ACC112 (cell line): Measurements from ENCODE around the gene FAM89B.
"Not testable (repeated sequence)": the region's sequence is repeated elsewhere in the genome, so short reads cannot be mapped to it uniquely, and the experiment has no call there.

Experiments
- H2AFZ ChIP-seq: fragments of 200-600 bp; sonication (generic); one replicate; pipeline ENCODE4 v1.6.0; 2017; ENCODE audit warnings: antibody characterized with exemption, low read length; ENCODE audit not compliant: unreplicated experiment
- H3K27ac ChIP-seq: fragments of 200-600 bp; sonication (generic); 2 replicates; pipeline ENCODE4 v1.5.1; 2014; ENCODE audit warnings: low read depth, mild to moderate bottlenecking, antibody characterized with exemption, low read length, moderate library complexity
- H3K27me3 ChIP-seq: fragments of 200-600 bp; sonication (generic); 2 replicates; pipeline ENCODE4 v1.6.1; 2014; ENCODE audit warnings: mild to moderate bottlenecking, antibody characterized with exemption, low read length, moderate library complexity, mixed read lengths; ENCODE audit not compliant: insufficient read depth
- H3K36me3 ChIP-seq: fragments of 200-600 bp; sonication (generic); 2 replicates; pipeline ENCODE4 v1.6.1; 2016; ENCODE audit warnings: mild to moderate bottlenecking, antibody characterized with exemption, low read length, moderate library complexity, mixed read lengths; ENCODE audit not compliant: insufficient read depth
- H3K4me1 ChIP-seq: fragments of 200-600 bp; sonication (generic); one replicate; pipeline ENCODE4 v1.6.1; 2016; ENCODE audit warnings: low read length, mixed read lengths; ENCODE audit not compliant: insufficient read depth, unreplicated experiment, control insufficient read depth
- H3K4me3 ChIP-seq: fragments of 200-600 bp; sonication (generic); 2 replicates; pipeline ENCODE4 v1.5.1; 2014; ENCODE audit warnings: mild to moderate bottlenecking, low read depth, low read length
- H3K79me2 ChIP-seq: fragments of 200-600 bp; sonication (generic); one replicate; pipeline ENCODE4 v1.6.0; 2016; ENCODE audit warnings: low read length; ENCODE audit not compliant: control insufficient read depth, unreplicated experiment, insufficient read depth

Gene FAM89B

DNA sequence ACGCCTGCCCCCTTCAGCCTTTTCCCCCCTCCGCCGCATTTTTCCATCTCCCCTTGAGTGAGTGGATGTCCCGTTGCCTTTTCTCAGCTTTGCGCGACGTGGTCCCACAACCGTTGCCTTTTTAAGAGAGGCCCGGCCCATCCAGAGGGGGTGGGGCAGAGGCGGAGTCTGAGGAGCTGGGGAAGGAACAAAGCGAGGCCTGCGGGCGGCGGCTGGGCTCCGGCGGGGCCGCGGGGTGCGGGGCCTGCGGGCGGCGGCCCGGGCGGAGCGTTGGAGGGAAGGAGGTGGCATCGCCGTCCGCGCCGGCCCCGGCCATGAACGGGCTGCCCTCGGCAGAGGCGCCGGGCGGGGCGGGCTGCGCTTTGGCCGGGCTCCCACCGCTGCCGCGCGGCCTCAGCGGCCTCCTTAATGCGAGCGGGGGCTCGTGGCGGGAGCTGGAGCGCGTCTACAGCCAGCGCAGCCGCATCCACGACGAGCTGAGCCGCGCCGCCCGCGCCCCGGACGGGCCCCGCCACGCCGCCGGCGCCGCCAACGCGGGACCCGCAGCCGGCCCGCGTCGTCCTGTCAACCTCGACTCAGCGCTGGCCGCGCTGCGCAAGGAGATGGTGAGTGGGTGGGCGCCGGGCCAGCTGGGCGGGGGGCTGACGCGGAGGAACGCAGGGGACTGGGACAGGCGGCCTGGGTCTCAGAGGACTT is at the start of gene FAM89B:
Gene FAM89B, plus strand, starts transcription at position 183 of the 696 bp plus-strand sequence. Its CDS starts 132 bp downstream, at position 315.
- H3K4me3 ChIP-seq: peak within 1 kb of the TSS; percentile 92
- H3K27me3 ChIP-seq: no peaks in the 10 kb centered on the region
- H3K4me1 ChIP-seq: peaks cover 48% of the 10 kb centered on the region
- peaks cover 54% of the 10 kb centered on the region for H3K79me2 ChIP-seq
- H3K36me3 ChIP-seq: no peaks in the 10 kb centered on the region
- H3K27ac ChIP-seq: 0 out of 2 replicates have a peak within 1 kb of the TSS, but pooled peaks have one; percentile 8
- H2AFZ ChIP-seq: no peak within 1 kb of the TSS

DNA sequence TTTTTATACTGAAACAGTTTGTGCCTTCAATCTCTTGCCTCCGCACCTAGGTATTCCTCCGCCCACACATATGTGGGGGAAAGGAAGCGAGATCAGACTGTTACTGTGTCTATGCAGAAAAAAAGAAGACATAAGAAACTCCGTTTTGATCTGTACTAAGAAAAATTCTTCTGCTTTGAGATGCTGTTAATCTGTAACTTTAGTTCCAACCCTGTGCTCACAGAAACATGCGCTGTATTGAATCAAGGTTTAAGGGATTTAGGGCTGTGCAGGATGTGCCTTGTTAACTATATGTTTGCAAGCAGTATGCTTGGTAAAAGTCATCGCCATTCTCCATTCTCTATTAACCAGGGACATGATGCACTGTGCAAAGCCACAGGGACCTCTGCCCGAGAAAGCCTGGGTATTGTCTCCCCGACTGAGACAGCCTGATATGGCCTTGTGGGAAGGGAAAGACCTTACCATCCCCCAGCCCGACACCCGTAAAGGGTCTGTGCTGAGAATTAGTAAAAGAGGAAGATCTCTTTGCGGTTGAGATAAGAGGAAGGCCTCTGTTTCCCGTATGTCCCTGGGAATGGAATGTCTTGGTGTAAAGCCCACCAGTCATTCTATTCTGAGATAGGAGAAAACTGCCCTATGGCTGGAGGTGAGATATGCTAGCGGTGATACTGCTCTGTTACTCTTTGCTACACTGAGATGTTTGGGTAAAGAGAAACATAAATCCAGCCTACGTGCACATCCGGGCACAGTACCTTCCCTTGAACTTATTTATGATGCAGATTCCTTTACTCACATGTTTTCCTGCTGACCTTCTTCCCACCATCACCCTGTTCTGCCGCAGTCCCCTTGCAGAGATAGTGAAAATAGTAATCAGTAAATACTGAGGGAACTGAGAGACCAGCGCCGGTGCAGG is 49.4 kb upstream of the FAM89B start:
- not testable (repeated sequence) for H3K27ac ChIP-seq, H2AFZ ChIP-seq, H3K4me3 ChIP-seq, H3K36me3 ChIP-seq, H3K27me3 ChIP-seq
- H3K4me1 ChIP-seq: peaks cover 16% of the 10 kb centered on the region
- H3K79me2 ChIP-seq: peaks cover 28% of the 10 kb centered on the region

DNA sequence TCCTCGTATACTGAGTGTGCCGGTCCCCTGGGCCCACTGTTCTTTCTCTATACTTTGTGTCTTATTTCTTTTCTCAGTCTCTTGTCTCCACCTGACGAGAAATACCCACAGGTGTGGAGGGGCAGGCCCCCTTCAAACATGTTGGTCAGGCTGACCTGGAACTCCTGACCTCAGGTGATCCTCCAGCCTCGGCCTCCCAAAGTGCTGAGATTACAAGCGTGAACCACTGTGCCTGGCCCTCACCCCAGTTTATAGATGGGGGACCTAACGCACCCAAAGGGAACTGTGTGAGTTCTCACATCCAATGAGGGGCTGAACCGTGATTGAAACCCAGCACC is 48.7 kb upstream of the FAM89B start:
- Histone ChIP-seq H3K4me1 (peaks cover 16% of the 10 kb centered on the region), H3K79me2 (peaks cover 28% of the 10 kb centered on the region)
- H3K27ac ChIP-seq, H3K36me3 ChIP-seq, H3K27me3 ChIP-seq, H2AFZ ChIP-seq, H3K4me3 ChIP-seq: not testable (repeated sequence)

DNA sequence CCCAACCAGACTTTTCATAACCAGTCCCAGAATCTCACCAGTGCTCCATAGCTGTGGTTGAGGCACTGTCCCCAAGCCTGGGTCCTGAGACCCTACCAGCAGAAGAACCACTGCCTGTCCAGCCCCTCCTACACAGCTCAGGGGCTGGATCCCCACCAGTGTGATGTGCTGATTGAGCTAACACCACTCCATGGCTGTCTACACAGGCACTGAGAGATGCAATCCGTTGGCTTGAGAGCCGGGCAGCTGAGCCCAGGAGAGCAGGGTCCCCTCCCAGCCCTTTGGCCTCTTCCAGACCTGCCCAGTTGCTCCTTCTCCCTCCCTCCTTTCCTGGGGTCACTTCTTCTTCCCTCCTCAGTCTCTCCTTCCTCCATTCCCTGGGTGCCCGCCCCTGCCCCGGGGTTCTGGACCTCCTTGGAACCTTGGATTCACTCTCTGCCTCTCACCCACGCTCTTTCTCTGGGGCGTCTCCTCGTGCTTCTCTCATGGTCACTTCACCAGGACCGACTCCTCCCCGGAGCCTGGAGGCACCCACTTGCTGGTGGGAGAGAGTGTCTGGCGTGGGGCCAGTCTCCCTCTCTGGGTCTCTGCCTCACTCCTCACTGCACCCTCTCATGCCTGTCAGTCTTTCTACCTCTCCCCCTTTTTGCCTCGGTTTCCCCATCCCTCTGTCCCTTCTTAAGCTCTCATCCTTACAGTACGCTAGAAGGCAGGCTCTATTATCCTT is 48.2 kb upstream of the FAM89B start:
- peak overlapping the region; percentile 74 for H2AFZ ChIP-seq
- H3K27me3 ChIP-seq: no peaks in the 10 kb centered on the region
- H3K4me1 ChIP-seq: peaks cover 16% of the 10 kb centered on the region
- peak overlapping the region; percentile 76 for H3K4me3 ChIP-seq
- H3K27ac ChIP-seq: peak overlapping the region; percentile 44; the same call in 1 of the 2 replicates
- peaks cover 7% of the 10 kb centered on the region; the same call in 1 of the 2 replicates for H3K36me3 ChIP-seq
- peaks cover 28% of the 10 kb centered on the region for H3K79me2 ChIP-seq

DNA sequence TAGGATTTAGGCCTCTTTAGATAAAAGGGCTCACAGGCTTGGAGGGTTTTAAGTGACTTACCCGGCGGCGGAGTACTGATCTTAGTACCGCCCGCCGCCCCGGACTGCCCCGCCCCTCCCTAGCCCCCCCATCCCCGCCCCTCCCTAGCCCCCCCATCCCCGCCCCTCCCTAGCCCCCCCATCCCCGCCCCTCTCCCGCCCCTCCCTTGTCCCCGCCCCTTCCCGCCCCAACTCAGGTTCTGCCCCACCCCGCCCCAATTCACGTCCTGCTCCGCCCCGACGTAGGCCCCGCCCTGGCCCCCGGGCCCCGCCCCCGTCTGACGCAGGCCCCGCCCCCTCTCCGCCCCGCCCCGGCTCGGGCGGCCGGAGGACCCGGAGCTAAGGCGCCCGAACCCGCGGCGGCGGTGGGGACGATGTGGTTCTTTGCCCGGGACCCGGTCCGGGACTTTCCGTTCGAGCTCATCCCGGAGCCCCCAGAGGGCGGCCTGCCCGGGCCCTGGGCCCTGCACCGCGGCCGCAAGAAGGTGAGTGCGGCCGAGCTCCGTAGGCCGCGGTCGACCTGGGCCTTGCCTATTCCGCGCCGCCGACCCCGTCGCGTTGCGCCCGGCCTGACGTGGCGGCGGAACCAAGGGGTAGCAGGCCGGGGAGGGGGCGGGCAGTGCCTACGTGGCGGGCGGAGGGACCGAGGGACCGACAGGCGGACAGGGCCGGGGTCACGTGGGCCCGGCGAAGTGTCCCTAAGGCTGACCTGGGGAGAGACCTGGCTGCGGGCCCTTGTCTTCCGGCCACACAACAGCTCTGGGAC is 47.4 kb upstream of the FAM89B start, which contains the start of gene SCYL1:
Gene SCYL1, plus strand, starts transcription at position 343 of the 805 bp plus-strand sequence. Its CDS starts 71 bp downstream, at position 414.
- Histone ChIP-seq H3K4me1 (peaks cover 16% of the 10 kb centered on the region), H2AFZ (peak within 1 kb of the TSS; percentile 74), H3K27ac (peak within 1 kb of the TSS; percentile 81), H3K79me2 (peaks cover 28% of the 10 kb centered on the region), H3K27me3 (no peaks in the 10 kb centered on the region), H3K36me3 (peaks cover 7% of the 10 kb centered on the region; the same call in 1 of the 2 replicates), H3K4me3 (peak within 1 kb of the TSS; percentile 100)

DNA sequence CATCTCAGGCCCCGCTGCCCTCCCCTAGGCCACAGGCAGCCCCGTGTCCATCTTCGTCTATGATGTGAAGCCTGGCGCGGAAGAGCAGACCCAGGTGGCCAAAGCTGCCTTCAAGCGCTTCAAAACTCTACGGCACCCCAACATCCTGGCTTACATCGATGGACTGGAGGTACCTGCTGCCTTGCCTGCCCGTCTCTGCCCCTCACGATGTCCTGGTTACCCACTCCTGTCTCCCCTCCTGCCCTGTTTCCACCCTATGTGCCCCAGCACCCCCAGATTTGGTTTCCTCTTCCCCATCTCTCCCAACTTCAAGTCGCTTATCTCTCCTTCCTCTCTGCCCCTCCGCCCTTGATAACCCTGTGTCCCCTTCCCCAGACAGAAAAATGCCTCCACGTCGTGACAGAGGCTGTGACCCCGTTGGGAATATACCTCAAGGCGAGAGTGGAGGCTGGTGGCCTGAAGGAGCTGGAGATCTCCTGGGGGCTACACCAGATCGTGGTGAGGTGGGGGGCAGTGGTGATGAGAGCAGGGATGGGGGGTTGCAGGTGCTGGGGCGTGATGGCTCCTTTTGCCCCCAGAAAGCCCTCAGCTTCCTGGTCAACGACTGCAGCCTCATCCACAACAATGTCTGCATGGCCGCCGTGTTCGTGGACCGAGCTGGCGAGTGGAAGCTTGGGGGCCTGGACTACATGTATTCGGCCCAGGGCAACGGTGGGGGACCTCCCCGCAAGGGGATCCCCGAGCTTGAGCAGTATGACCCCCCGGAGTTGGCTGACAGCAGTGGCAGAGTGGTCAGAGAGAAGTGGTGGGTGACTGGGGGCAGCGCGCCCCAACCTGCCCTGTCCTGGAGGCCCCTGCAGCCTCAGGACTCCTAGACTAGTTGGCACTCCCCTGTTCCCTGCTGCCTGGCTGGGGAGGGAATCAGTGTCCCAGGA is 46.5 kb upstream of the FAM89B start:
- H3K4me3 ChIP-seq: peak overlapping the region; percentile 100
- peaks cover 7% of the 10 kb centered on the region; the same call in 1 of the 2 replicates for H3K36me3 ChIP-seq
- H2AFZ ChIP-seq: peak overlapping the region; percentile 42
- peaks cover 28% of the 10 kb centered on the region for H3K79me2 ChIP-seq
- H3K27me3 ChIP-seq: no peaks in the 10 kb centered on the region
- peak overlapping the region; percentile 81 for H3K27ac ChIP-seq
- peaks cover 16% of the 10 kb centered on the region for H3K4me1 ChIP-seq

DNA sequence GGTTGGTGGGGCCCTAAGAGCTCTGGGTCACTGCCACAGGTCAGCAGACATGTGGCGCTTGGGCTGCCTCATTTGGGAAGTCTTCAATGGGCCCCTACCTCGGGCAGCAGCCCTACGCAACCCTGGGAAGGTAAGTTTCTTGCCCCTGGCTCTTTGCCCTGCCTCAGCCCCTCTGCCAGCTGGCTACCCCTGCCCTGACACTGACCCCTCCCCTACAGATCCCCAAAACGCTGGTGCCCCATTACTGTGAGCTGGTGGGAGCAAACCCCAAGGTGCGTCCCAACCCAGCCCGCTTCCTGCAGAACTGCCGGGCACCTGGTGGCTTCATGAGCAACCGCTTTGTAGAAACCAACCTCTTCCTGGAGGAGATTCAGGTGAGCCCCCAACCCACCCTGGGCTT is 45.6 kb upstream of the FAM89B start:
- Histone ChIP-seq H3K4me3 (peak overlapping the region; percentile 100; the same call in 1 of the 2 replicates), H3K27ac (no peak overlapping the region), H2AFZ (no peak overlapping the region), H3K36me3 (peaks cover 12% of the 10 kb centered on the region; the same call in 1 of the 2 replicates), H3K4me1 (peaks cover 16% of the 10 kb centered on the region), H3K79me2 (peaks cover 28% of the 10 kb centered on the region), H3K27me3 (no peaks in the 10 kb centered on the region)

DNA sequence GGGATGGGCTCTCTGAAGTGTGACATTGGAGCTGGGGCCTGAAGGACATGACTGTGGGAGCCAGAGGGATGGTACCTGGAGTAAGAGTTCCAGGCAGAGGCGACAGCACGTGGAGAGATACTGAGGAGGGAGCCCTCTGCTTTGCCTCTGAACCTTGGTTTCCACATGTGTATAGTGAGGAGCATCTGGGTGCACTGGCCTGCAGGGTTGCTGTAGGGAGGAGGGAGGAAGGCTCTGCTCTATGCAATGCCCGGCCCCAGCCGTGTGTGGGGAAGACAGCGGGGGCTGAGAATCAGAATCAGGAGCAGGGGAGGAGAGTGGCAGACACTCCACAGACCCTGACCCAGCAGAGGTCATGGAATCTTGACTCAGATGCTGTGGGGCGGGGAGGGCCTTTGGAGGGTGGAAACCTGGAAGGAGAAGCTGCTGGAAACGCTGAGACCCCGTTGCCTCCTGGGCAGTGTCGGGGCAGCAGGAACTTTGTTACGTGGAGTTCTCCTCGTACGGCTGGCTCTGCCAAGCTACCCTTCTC is 43.5 kb upstream of the FAM89B start:
- Histone ChIP-seq H3K4me3 (no peak overlapping the region), H3K4me1 (peaks cover 16% of the 10 kb centered on the region), H3K36me3 (peaks cover 15% of the 10 kb centered on the region; the same call in 1 of the 2 replicates), H3K27ac (no peak overlapping the region), H2AFZ (no peak overlapping the region), H3K27me3 (no peaks in the 10 kb centered on the region), H3K79me2 (peaks cover 28% of the 10 kb centered on the region)
